Calu3 (cell line): ENCODE data around the gene ERC2. TPM values are rescaled to one million over a fixed set of nuclear protein-coding genes. Genes with fewer than 3 reads are reported as not detected.

Experiments
- BruUV-seq: library from RNA; stranded (reverse); fragments of 400-500 nt; replicated peaks from 2 replicates; lab custom pipeline; 2021; lab: Mats Ljungman, UMichigan
- CTCF ChIA-PET: fragments of 300-600 bp; sonication (Branson Sonifier 250); formaldehyde crosslinking; loops from one replicate; lab custom pipeline; 2022; ENCODE audit warnings: antibody characterized with exemption; lab: Charles Lee
- DNase-seq: peaks from one replicate; pipeline ENCODE4 v3.0.0; 2022
- H3K27ac Mint-ChIP-seq: one replicate; pipeline ENCODE4 v1.8.0; 2022; ENCODE audit warnings: mixed read lengths; ENCODE audit not compliant: unreplicated experiment
- H3K27me3 Mint-ChIP-seq: one replicate; pipeline ENCODE4 v1.8.0; 2022; ENCODE audit warnings: mixed read lengths; ENCODE audit not compliant: unreplicated experiment
- H3K36me3 Mint-ChIP-seq: one replicate; pipeline ENCODE4 v1.8.0; 2022; ENCODE audit warnings: mild to moderate bottlenecking, moderate library complexity, mixed read lengths; ENCODE audit not compliant: insufficient read depth, unreplicated experiment
- H3K4me1 Mint-ChIP-seq: one replicate; pipeline ENCODE4 v1.8.0; 2022; ENCODE audit warnings: mild to moderate bottlenecking, low read depth, mixed read lengths; ENCODE audit not compliant: unreplicated experiment
- H3K4me3 Mint-ChIP-seq: one replicate; pipeline ENCODE4 v1.8.0; 2022; ENCODE audit warnings: mild to moderate bottlenecking, low read depth, moderate library complexity, mixed read lengths; ENCODE audit not compliant: unreplicated experiment
- H3K9me3 Mint-ChIP-seq: one replicate; pipeline ENCODE4 v1.8.0; 2022; ENCODE audit warnings: low read depth, mixed read lengths; ENCODE audit not compliant: unreplicated experiment
- intact Hi-C: fragments of 100-400 bp; cut with micrococcal nuclease; formaldehyde crosslinking; loops from one replicate; pipeline ENCODE4 v1.10.0; 2022; ENCODE audit not compliant: unreplicated experiment
- total RNA-seq: library from RNA; stranded (reverse); gene quantifications from 2 replicates; pipeline ENCODE4 v1.2.3, GENCODE V29; 2022
- TF ChIP-seq, protein P1 (sequence below): fragments of 200-600 bp; IDR thresholded peaks from one replicate; pipeline ENCODE4 v1.8.0; 2022; ENCODE audit warnings: antibody characterized with exemption; ENCODE audit not compliant: unreplicated experiment

Gene ERC2
- total RNA-seq, 1 experiment from 2014 or later, result 0.73 TPM

DNA sequence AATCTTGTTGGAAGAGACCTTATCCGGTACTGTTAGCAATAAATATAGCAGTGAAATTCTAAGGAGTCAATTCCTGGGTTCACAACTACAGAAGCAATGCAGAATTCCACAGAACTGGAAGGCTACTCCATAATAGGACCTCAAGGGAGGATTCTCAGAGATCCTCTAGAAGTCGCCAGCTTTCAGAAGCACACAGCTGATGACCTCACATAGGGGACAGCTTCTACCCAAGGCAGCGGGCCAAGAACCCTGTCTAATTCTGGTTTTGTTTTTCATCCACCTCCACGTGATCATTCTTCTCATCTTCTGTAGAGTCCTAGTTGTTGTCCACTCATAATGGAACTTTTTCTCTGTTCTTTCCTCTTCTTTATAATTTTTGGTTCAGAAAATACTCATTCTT lies 99.4 kb downstream of the ERC2 start:
- H3K27ac Mint-ChIP-seq, result no peak overlapping the region
- H3K27me3 Mint-ChIP-seq, result peaks cover 15% of the 10 kb centered on the region
- BruUV-seq, result no TSS peak
- no peak for DNase-seq
- TF ChIP-seq, protein P1, sequence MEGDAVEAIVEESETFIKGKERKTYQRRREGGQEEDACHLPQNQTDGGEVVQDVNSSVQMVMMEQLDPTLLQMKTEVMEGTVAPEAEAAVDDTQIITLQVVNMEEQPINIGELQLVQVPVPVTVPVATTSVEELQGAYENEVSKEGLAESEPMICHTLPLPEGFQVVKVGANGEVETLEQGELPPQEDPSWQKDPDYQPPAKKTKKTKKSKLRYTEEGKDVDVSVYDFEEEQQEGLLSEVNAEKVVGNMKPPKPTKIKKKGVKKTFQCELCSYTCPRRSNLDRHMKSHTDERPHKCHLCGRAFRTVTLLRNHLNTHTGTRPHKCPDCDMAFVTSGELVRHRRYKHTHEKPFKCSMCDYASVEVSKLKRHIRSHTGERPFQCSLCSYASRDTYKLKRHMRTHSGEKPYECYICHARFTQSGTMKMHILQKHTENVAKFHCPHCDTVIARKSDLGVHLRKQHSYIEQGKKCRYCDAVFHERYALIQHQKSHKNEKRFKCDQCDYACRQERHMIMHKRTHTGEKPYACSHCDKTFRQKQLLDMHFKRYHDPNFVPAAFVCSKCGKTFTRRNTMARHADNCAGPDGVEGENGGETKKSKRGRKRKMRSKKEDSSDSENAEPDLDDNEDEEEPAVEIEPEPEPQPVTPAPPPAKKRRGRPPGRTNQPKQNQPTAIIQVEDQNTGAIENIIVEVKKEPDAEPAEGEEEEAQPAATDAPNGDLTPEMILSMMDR, result no peak
- no peaks in the 10 kb centered on the region for H3K4me1 Mint-ChIP-seq
- intact Hi-C loops, result no loop called here
- no peaks in the 10 kb centered on the region for H3K9me3 Mint-ChIP-seq
- CTCF ChIA-PET, result no interaction called here
- no peaks in the 10 kb centered on the region for H3K36me3 Mint-ChIP-seq
- no peak overlapping the region for H3K4me3 Mint-ChIP-seq

DNA sequence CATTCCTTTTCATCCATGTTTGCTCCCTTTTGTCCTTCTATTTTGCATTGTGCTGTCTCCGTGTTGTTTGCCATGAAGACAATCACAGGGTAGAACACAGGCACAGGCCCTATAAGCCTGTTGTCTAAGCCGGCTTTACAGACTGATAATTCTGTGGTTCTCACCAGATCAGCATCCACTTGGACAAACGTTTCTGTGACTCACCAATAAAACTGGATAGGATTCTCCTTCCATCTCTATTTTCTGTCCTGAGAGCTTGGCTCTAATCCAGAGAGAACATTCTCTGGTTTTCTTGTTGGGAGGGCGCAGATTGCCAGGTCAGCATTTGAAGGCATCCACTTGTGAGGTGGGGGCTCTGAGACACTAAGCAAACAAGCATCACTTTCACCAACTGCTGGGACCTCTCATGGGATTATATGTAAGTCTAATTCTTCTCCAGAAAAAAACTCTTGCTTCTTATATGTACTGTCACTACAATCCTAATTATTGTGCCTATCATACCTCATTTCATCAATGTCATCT lies 101.6 kb downstream of the ERC2 start:
- DNase-seq, result no peak
- CTCF ChIA-PET, result no interaction called here
- no peaks in the 10 kb centered on the region for H3K4me1 Mint-ChIP-seq
- peaks cover 18% of the 10 kb centered on the region for H3K27me3 Mint-ChIP-seq
- TF ChIP-seq, protein P1, result no peak
- no peak overlapping the region for H3K4me3 Mint-ChIP-seq
- no peaks in the 10 kb centered on the region for H3K9me3 Mint-ChIP-seq
- H3K27ac Mint-ChIP-seq, result no peak overlapping the region
- intact Hi-C loops, result no loop called here
- no TSS peak for BruUV-seq
- no peaks in the 10 kb centered on the region for H3K36me3 Mint-ChIP-seq

DNA sequence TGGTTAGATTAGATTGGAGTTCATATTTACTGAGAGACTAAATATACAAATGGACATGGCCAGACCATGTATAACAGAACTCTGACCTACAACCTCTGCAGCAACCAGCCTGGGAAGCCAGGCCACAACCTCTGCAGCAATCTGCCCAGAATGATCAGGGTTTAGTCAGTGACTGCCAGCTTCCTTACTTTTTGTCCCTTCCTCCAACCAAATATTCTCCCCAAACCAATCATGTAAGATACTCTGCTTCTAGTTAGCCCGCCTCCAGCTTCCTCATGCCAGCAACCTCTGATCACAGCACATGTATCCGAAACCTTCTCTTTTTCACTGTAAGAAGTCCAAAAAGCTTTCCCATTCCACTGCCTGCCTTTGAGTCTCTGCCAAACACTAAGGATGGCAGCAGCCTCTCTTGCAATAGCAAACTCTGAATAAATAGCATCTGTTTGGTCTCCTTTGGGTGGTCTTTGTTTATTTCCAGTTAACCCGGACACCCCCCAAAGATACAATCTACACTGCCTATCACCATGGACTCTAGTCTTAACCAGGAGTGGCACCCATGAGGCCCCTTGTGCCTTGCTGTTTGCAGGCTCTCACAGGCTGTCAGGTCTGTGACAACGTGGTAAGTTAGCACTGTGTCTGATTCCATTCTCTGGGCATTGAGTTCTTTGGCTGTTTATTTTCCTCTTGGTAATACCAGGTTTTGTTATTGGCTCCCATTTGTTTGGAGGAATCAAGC lies 102.2 kb downstream of the ERC2 start:
- TF ChIP-seq, protein P1, result no peak
- intact Hi-C loops, result no loop called here
- H3K4me1 Mint-ChIP-seq, result no peaks in the 10 kb centered on the region
- no peak overlapping the region for H3K4me3 Mint-ChIP-seq
- BruUV-seq, result no TSS peak
- H3K27ac Mint-ChIP-seq, result no peak overlapping the region
- no peaks in the 10 kb centered on the region for H3K9me3 Mint-ChIP-seq
- CTCF ChIA-PET, result no interaction called here
- DNase-seq, result no peak
- H3K36me3 Mint-ChIP-seq, result no peaks in the 10 kb centered on the region
- peaks cover 25% of the 10 kb centered on the region for H3K27me3 Mint-ChIP-seq

DNA sequence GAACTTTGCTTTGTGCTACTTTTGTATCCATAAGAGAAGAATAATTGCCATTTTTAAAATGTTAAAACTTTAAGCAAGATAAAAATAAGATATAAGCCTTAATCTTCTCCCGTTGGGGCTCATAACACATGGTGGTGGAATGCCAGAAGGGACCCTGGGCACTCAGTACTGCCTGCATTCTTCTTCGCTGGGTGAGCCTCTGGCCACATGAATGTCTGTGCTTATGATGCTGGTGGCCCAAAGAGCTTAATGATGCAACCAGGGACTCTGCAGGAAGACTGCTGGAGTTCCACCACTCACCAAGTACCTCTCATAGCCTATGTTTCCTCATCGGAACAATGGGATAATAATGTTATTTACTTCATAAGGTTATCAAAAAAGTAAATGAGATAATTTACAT lies 103.6 kb downstream of the ERC2 start:
- intact Hi-C loops, result no loop called here
- peaks cover 33% of the 10 kb centered on the region for H3K27me3 Mint-ChIP-seq
- H3K4me3 Mint-ChIP-seq, result no peak overlapping the region
- no peaks in the 10 kb centered on the region for H3K4me1 Mint-ChIP-seq
- BruUV-seq, result no TSS peak
- CTCF ChIA-PET, result no interaction called here
- DNase-seq, result no peak
- H3K36me3 Mint-ChIP-seq, result no peaks in the 10 kb centered on the region
- H3K9me3 Mint-ChIP-seq, result no peaks in the 10 kb centered on the region
- H3K27ac Mint-ChIP-seq, result no peak overlapping the region
- TF ChIP-seq, protein P1, result no peak
